Neuron (in vitro differentiated cells): ENCODE data around the gene SIPA1L3.

ENCODE experiments used
- H2AFZ ChIP-seq: one replicate; pipeline ENCODE4 v1.6.1; 2013; ENCODE audit warnings: low read depth, mild to moderate bottlenecking, inconsistent platforms, low read length, moderate library complexity
- H3K27me3 ChIP-seq: one replicate; pipeline ENCODE4 v1.6.1; 2013; ENCODE audit warnings: low read length; ENCODE audit not compliant: insufficient read depth
- H3K36me3 ChIP-seq: one replicate; pipeline ENCODE4 v1.6.1; 2013; ENCODE audit warnings: low read length; ENCODE audit not compliant: insufficient read depth
- H3K4me1 ChIP-seq: one replicate; pipeline ENCODE4 v1.6.1; 2013; ENCODE audit warnings: low read length; ENCODE audit not compliant: insufficient read depth
- H3K4me3 ChIP-seq: 2 replicates; pipeline ENCODE4 v1.5.1; 2013; ENCODE audit warnings: mild to moderate bottlenecking, low read length, moderate library complexity
- H3K9me3 ChIP-seq: one replicate; pipeline ENCODE4 v1.6.1; 2013; ENCODE audit warnings: low read length

SIPA1L3 gene

DNA sequence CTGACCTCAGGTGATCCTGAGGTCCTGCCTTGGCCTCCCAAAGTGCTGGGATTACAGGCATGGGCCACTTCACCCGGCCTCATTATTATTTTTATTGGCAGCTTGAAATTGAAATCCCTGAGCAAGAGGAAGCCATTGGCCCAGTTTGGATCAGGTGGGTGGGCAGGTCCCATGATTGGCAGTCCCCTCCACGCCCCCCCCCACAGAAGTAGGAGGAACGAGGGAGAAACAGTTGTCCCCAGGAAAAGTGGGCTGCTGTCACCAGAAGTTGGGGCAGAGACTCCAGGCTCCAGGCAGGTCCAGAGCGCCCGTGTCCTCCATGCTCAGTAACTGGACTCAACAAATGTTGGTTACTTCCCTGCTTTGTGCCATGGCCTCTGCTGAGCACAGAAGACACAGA lies 70.4 kb downstream of the SIPA1L3 start:
- H3K9me3 ChIP-seq: peaks cover 3% of the 10 kb centered on the region
- no peaks in the 10 kb centered on the region for H3K27me3 ChIP-seq
- no peaks in the 10 kb centered on the region for H3K36me3 ChIP-seq

DNA sequence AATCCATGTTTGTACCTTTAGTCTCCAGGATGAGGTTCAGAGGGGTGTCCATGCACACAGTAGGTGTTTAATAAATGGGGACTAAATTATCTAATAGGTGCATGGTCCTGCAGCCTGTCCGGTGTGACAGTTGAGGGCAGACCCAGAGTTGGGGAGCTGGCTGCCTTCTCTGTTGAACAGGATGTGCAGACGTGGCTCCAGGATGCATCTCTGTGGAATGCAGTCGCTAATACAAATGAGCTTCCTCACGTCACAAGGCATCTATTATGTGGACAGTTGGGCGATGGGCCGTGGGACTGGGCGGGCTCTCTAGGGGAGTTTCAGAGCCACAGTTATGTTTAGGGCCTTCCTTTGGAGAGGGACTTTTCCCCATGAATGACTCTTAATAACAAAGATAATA lies 71.0 kb downstream of the SIPA1L3 start:
- no peak overlapping the region for H3K4me3 ChIP-seq
- H3K4me1 ChIP-seq: peaks cover 7% of the 10 kb centered on the region
- no peaks in the 10 kb centered on the region for H3K9me3 ChIP-seq
- no peak overlapping the region for H2AFZ ChIP-seq
- no peaks in the 10 kb centered on the region for H3K36me3 ChIP-seq
- H3K27me3 ChIP-seq: no peaks in the 10 kb centered on the region

More for the DNA sequence above, 70.4 kb downstream of the SIPA1L3 start:
- Histone ChIP-seq H3K4me1 (peaks cover 7% of the 10 kb centered on the region), H2AFZ (no peak overlapping the region), H3K4me3 (no peak overlapping the region)

DNA sequence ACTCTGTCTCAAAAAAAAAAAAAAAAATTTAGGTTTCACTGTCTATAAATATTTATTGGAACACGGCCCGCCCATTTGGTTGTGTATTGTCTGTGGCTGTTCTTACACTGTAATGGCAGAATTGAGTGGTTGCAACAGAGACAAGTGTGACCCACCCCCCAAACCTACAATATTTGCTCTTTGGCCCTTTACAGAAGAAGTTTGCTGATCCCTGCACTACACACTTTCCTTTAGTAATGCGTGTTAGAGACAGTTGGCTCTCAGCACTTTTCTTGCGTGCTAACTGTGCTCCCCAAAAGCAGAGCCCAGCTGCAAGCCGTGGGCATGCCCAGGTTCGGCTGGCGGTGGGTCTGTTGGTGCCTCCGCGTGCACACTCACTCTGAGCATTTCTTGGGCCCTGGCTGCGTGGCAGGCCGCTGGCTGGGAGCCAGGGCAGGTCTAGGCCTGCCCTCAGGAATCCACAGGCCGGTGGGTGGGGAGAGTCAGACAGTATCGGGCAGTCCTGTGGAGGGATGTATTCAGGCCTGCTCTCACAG lies 72.6 kb downstream of the SIPA1L3 start:
- no peaks in the 10 kb centered on the region for H3K27me3 ChIP-seq
- H3K9me3 ChIP-seq: no peaks in the 10 kb centered on the region
- no peaks in the 10 kb centered on the region for H3K36me3 ChIP-seq
- no peak overlapping the region for H2AFZ ChIP-seq
- peaks cover 7% of the 10 kb centered on the region for H3K4me1 ChIP-seq
- no peak overlapping the region for H3K4me3 ChIP-seq

DNA sequence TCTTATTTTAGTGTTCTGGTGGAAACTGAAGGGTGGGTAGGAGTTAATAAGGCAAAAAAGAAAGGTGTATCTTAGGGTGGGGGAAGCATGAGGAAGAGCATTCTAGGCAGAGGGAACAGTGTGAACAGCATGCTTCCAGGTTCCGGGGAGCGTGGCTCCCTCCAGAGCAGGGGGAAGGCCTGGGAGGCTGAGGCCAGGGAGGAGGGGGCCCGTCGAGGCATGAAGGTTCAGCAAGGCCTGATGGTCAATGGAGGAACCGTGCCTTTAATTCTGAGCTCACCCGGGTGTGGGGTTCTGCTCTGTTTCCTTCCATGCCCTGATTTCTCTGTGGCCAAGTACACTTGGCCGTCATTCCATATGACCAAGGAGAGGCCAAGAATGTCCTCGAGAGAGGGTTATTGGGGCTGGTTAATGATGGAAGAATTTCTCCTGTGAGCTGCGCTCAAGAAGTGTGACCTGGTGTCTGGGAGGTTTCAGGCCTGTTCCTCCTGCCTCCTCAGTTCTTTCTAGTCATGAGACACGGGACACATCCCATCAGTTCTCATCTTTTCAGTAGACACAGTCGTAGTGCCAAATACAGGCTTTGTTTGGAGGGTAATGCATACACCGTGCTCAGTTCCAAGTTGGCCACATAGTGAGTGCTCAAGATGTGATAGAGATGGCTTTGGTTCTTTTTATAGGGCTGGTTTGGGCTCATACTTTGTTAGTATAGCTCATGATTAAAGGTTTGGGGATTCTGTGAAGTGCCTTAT lies 73.6 kb downstream of the SIPA1L3 start:
- Histone ChIP-seq H3K36me3 (no peaks in the 10 kb centered on the region), H3K9me3 (no peaks in the 10 kb centered on the region), H3K4me3 (no peak overlapping the region), H3K4me1 (peaks cover 7% of the 10 kb centered on the region), H2AFZ (no peak overlapping the region), H3K27me3 (no peaks in the 10 kb centered on the region)

DNA sequence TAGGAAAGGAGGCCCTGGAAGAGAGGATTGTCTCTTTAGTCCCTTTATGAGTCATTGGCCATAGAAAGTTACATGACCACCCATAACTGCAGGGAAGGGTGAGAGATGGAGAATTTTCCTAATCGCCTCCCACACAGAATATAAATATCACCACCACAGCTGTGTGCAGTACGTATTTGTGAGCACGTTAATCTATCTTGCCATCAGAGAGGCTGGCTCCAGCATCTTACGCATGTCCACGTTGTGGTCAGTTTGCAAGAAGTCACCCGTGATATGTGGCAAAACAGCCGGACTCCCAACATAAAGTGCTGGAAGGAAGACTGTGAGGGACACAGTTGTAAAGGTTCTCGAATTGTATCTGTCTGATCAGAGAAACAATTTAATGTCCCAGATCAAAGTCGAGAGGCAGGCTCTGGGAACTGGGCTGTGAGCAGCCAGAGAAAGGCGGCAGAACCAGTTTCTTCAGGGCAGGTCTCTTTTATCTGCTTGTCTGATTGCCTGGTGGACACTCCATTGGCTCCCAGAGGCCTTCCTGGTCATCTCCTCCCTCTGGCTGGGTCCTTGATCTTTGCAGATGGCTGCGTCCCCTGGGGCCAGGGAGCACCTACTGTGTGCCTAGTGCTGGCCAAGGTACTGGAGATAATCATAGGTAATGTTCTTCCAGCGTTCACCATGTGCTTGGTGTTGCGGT lies 74.9 kb downstream of the SIPA1L3 start:
- no peaks in the 10 kb centered on the region for H3K9me3 ChIP-seq
- H3K27me3 ChIP-seq: no peaks in the 10 kb centered on the region
- H3K4me3 ChIP-seq: no peak overlapping the region
- peaks cover 7% of the 10 kb centered on the region for H3K4me1 ChIP-seq
- no peak overlapping the region for H2AFZ ChIP-seq
- no peaks in the 10 kb centered on the region for H3K36me3 ChIP-seq

DNA sequence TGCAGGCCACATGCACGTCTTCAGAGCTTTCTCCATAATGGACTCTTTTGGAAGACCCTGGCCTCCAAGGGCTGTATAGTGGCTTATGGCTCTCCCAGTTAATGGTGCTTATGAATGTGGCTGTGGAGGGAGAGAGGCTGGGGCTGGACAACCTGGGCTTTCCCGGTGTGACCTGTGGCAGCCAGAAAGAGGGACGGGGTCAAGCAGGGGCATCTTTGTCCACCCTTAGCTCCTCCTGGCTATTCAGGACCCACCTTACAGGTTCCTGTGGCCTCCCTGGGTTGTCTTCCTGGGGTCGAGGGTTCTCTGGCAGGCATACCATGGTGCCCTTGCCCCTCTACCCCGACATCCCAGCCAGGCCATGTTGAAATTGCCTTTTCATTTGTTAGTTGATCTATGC lies 75.6 kb downstream of the SIPA1L3 start:
- Histone ChIP-seq H2AFZ (no peak overlapping the region), H3K27me3 (no peaks in the 10 kb centered on the region), H3K9me3 (no peaks in the 10 kb centered on the region), H3K4me1 (peaks cover 4% of the 10 kb centered on the region), H3K4me3 (no peak overlapping the region), H3K36me3 (no peaks in the 10 kb centered on the region)

DNA sequence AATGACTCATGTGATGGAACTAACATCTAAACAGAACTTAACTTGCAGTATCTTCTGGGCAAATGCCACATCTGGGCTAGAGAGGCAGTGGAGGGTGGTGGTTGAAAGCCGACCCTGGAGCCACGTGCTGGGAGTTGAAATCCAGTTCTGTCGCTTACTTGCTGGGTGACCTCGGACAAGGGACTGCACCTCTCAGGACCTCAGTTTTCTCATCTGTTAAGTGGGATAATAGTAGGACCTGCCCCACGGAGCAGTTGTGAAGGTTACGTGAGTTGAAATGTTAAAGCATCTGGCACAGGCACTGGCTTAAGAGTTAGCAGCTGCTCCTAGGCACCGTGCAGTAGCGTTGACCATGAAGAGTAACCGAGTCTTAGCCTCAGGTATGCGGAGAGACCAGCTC lies 76.1 kb downstream of the SIPA1L3 start:
- no peak overlapping the region for H3K4me3 ChIP-seq
- H3K27me3 ChIP-seq: no peaks in the 10 kb centered on the region
- no peaks in the 10 kb centered on the region for H3K9me3 ChIP-seq
- no peak overlapping the region for H2AFZ ChIP-seq
- H3K4me1 ChIP-seq: no peaks in the 10 kb centered on the region
- no peaks in the 10 kb centered on the region for H3K36me3 ChIP-seq

DNA sequence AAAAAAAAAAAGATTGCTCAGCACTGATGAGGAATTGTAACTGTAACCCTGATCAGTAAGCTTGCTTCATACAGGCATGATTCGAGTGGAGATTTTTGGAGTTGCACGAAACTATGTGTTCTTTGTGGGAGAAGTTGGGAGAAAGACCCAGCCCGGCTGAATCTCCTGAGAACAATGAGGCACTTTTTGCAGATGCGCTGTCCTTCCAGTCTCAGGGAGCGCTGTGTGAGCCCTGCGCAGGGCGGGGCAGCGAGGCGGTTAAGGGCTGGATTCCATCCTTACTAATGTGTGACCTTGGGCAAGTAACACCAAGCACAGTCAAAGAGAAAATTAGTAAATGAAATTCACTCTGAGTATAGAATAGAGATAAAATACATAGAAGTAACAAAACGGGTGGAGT lies 76.9 kb downstream of the SIPA1L3 start:
- Histone ChIP-seq H3K4me1 (peaks cover 4% of the 10 kb centered on the region), H3K4me3 (no peak overlapping the region), H3K9me3 (no peaks in the 10 kb centered on the region), H2AFZ (no peak overlapping the region), H3K36me3 (no peaks in the 10 kb centered on the region), H3K27me3 (no peaks in the 10 kb centered on the region)

DNA sequence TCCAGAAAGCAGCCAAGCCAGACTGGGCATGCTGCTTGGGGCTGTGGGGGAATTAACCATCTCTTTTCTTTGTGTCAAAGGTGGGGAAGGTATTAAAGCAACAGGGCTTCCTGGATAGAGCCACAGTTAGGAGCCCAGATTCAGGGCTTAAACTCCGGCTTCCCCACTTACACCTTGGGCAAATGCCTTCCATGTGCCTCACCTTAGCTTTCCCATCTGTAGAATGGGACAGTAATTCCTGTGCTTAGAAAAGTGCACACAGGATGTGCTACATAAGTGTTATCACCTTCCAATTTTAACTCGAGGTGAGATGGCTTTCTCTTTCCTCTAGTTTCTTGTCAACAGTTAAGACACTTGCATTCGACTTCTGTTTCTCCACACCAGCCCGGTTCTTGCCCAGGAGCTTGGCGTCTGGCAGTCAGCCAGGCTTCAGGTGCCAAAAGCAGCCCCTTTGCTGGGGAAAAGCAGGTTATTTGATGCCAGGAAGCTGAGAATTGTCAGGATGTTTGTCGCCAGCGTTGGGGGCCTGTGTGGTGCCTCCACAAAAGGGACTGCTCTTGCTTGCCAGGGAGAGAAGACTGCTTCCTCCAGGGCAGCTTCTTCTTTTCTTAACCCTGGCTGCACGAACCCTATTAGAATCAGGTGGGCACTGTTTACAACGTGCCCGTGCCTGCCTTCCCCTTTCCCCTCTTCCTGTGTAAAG lies 79.2 kb downstream of the SIPA1L3 start:
- Histone ChIP-seq H3K4me1 (peaks cover 7% of the 10 kb centered on the region), H2AFZ (no peak overlapping the region), H3K4me3 (no peak overlapping the region), H3K9me3 (no peaks in the 10 kb centered on the region), H3K36me3 (no peaks in the 10 kb centered on the region), H3K27me3 (no peaks in the 10 kb centered on the region)

DNA sequence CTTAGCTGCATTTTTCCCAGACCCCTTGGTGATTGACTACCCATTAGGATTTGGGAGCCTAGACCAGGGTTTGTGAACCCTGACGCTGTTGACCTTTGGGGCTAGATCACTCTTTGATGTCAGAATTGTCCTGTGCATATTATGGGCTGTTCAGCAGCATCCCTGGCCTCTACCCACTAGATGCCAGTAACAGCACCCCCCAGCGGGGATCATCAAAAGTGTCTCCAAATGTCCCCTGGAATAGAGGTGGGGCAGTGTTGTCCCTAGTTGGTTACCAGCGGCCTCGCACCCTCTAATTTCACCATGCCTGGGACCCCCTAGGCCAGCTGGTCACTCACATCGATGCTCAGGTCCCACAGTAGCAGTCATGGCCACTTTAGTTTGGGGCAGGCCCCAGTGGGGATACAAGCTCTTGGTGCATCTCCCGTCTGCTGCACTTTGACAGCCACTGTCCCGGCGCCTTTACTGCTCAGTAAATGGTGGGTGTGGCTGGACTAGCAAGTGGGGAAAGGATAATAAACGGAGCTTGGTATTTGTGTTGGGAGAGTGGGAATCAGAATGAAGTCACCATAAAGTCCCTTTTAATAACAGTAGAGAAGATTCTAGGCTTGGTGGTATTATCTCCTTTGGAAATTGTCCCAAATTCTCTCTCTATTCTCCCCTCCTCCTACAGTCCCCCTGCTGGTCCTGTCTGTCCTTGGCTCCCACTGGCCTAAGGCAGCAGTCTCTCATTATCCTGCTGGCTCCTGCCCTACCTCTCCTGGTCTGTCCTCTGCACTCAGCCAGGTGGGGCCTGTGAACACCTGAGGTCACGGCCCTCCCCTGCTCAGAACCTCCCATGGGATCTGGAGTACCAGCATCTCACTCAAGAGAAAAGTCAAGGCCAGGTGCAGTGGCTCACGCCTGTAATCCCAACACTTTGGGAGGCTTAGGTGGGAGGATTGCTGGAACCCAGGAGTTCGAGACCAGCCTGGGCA lies 80.6 kb downstream of the SIPA1L3 start:
- Histone ChIP-seq H2AFZ (no peak overlapping the region), H3K9me3 (no peaks in the 10 kb centered on the region), H3K36me3 (no peaks in the 10 kb centered on the region), H3K4me3 (no peak overlapping the region), H3K27me3 (no peaks in the 10 kb centered on the region), H3K4me1 (peaks cover 7% of the 10 kb centered on the region)

DNA sequence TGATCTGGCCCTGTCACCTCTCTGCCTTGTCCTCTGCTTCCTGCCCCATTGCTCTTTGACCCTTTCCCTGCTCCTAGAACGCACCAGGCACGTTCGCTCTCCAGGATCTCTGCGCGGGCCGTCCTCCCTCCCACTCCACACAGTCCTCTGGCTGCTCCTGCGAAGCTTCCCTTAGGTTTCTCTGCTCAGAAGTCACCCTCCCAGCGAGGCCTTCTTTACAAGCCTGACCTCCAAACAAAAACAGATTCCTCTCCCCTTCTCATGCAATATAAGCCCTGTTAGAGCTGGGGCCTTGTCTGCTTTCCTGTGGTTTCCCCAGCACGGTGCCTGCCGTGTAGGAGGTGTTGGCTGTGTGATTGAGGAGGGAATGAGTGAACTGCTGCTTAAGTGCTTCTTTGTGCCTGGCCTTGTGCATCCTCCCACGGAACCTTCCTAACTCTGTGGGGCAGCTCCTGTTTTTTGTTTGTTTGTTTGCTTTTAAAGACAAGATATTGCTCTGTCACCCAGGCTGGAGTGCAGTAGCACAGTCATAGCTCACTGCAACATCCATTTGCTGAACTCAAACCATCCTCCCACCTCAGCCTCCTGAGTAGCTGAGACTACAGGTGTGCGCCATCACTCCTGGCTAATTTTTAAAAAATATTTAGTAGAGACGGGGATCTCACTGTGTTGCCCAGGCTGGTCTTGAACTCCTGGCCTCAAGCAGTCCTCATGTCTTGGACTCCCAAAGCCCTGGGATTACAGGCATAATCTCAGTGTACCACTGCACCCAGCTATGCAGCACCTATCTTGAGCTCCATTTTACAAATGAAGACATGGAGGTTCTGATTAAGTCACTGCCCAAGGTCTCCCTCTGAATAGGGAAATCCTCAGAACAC lies 82.0 kb downstream of the SIPA1L3 start:
- H2AFZ ChIP-seq: no peak overlapping the region
- H3K9me3 ChIP-seq: no peaks in the 10 kb centered on the region
- no peak overlapping the region for H3K4me3 ChIP-seq
- peaks cover 7% of the 10 kb centered on the region for H3K4me1 ChIP-seq
- no peaks in the 10 kb centered on the region for H3K36me3 ChIP-seq
- no peaks in the 10 kb centered on the region for H3K27me3 ChIP-seq

DNA sequence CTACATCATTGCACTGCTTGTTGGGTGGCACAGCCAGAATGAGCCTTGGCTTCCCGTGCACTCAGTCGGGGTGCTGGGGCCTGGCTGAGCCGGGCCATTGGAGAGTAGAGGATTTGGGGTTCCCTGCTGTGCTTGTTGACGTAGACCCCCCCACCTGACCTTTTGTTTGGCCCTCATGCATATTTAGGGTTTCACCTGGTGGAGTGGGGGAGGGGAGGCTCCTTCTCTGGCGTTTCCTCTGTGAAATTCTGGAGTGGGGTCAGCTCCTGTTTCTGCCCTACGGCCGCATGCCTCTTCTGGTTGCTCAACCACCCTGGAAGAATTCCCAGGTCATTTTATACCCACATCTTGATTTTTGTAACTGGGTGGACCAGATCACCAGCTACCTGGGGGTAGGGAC lies 82.8 kb downstream of the SIPA1L3 start:
- Histone ChIP-seq H3K9me3 (no peaks in the 10 kb centered on the region), H2AFZ (no peak overlapping the region), H3K4me1 (peaks cover 7% of the 10 kb centered on the region), H3K4me3 (no peak overlapping the region), H3K27me3 (no peaks in the 10 kb centered on the region), H3K36me3 (no peaks in the 10 kb centered on the region)
